GM12865 (cell line): ENCODE results near the gene ELF3.

Experiments used
- DNase-seq: peaks from one replicate; pipeline ENCODE4 v3.0.0; 2010; ENCODE audit warnings: low read depth
- H3K4me3 ChIP-seq: 2 replicates; pipeline ENCODE4 v1.5.1; 2011; ENCODE audit warnings: mild to moderate bottlenecking, low read depth, low read length, control low read depth
- TF ChIP-seq, protein P1 (sequence below): IDR thresholded peaks from 2 replicates; pipeline ENCODE4 v1.5.1; 2011; ENCODE audit warnings: low read length, control low read depth, low read depth, inconsistent platforms; ENCODE audit not compliant: insufficient read depth; ENCODE audit errors: missing control alignments

ELF3 gene

DNA sequence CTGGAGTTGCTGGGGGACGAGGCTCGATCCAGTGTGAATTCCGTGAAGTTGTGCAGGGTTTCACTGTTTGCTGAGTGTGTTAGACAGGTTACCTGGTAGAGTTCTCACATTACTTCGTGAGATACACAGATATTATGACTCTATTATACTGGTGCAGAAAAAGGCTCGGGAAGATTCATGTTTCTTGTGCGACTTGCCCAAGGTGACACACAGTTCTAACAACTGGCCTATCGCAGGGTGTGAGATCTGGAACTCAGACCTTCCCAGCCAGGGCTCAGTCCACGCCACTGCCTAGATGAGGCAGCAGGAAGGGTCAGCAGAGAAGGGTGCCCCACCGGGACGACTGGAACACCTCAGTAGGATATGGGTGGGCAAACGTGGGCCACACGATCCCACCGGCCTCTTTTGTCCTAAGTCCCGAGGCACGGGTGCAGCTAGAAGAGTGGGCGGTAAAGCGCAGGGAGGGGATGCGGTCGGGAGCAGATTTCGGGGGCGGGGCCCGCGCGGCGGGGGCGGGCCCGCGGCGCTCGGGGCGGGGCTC, 28.2 kb upstream of the ELF3 start:
- DNase-seq = no peak
- peak overlapping the region; percentile 62 for H3K4me3 ChIP-seq
- TF ChIP-seq, protein P1, sequence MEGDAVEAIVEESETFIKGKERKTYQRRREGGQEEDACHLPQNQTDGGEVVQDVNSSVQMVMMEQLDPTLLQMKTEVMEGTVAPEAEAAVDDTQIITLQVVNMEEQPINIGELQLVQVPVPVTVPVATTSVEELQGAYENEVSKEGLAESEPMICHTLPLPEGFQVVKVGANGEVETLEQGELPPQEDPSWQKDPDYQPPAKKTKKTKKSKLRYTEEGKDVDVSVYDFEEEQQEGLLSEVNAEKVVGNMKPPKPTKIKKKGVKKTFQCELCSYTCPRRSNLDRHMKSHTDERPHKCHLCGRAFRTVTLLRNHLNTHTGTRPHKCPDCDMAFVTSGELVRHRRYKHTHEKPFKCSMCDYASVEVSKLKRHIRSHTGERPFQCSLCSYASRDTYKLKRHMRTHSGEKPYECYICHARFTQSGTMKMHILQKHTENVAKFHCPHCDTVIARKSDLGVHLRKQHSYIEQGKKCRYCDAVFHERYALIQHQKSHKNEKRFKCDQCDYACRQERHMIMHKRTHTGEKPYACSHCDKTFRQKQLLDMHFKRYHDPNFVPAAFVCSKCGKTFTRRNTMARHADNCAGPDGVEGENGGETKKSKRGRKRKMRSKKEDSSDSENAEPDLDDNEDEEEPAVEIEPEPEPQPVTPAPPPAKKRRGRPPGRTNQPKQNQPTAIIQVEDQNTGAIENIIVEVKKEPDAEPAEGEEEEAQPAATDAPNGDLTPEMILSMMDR = no peak

DNA sequence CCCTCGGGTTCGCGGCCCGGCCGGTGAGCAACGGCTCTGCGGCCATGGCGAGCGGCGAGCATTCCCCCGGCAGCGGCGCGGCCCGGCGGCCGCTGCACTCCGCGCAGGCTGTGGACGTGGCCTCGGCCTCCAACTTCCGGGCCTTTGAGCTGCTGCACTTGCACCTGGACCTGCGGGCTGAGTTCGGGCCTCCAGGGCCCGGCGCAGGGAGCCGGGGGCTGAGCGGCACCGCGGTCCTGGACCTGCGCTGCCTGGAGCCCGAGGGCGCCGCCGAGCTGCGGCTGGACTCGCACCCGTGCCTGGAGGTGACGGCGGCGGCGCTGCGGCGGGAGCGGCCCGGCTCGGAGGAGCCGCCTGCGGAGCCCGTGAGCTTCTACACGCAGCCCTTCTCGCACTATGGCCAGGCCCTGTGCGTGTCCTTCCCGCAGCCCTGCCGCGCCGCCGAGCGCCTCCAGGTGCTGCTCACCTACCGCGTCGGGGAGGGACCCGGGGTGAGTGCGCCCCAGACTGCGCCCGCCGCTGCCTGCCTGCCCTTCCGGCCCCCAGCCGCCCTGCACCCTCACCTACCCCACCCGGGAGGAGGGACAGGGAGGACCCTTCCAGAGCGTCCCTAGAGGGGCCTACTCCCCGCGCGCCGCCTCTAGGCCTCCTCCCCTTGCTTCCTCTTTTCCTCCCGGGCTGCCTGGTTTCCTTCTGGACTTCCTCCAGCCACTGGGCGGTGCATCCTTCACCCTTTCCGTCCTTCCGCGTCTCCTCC, 27.6 kb upstream of the ELF3 start, which contains the start of gene RNPEP:
Gene RNPEP, plus strand, starts transcription at position 26 of the 757 bp plus-strand sequence. Its CDS starts 19 bp downstream, at position 45.
- peak within 1 kb of the TSS; percentile 62 for H3K4me3 ChIP-seq
- TF ChIP-seq, protein P1 = peak; percentile 13
- peak; percentile 66 for DNase-seq

DNA sequence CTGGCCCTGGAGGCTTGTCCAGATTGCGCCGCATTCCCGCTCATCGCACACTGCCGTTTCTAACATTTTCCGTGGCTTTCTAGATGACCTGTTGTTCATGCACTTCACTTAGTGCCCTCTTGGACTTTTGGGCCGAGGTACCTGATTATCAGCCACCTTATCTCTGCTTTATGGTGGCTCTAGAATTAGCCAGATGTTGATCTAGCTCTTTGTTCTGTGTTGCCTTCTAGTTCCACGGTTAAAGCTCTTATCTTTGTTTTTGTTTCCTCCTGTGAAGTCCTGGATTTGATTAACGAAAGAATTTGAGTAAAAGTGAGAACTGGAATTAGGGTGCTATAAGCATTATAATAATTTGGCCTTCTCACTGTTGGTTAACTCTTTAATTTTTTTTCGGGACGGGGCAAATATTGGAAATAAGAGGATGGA, 27.0 kb upstream of the ELF3 start:
- TF ChIP-seq, protein P1 = no peak
- H3K4me3 ChIP-seq = peak overlapping the region; percentile 62
- DNase-seq = no peak

DNA sequence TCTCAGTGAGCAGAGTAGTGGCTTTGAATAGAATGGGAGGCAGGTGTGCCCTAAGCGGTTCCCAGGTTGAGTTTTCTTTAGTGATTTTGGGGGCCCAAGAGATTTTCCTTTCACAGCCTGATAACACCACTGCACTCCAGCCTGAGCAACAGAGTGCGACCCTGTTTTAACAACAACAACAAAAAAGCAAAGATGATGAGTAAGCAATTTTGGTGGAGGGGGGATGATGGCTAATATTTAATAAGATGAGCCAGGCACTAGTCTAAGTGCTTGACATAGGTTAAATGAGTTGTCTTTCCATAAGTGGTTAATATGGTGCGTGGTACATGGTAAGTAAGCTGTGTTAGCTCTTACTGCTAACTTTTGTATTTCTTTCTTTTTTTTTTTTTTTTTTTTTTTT, 25.9 kb upstream of the ELF3 start:
- no peak overlapping the region for H3K4me3 ChIP-seq
- no peak for DNase-seq
- TF ChIP-seq, protein P1 = no peak

DNA sequence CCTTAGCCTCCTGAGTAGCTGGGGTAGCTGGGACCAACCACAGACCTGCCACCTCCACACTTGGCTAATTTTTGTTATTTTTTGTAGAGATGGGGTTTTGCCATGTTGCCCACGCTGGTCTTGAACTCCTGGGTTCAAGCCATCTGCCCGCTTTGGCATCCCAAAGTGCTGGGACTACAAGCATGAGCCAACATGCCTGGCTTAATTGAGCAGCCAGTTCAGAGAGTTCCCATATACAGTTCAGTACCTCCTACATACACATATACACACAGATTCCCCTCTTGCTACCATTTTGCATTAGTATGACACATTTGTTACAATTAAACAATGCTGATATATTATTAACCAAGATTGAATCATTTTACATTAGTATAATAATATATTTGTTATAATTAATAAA, 25.0 kb upstream of the ELF3 start:
- TF ChIP-seq, protein P1 = no peak
- H3K4me3 ChIP-seq = no peak overlapping the region
- no peak for DNase-seq

DNA sequence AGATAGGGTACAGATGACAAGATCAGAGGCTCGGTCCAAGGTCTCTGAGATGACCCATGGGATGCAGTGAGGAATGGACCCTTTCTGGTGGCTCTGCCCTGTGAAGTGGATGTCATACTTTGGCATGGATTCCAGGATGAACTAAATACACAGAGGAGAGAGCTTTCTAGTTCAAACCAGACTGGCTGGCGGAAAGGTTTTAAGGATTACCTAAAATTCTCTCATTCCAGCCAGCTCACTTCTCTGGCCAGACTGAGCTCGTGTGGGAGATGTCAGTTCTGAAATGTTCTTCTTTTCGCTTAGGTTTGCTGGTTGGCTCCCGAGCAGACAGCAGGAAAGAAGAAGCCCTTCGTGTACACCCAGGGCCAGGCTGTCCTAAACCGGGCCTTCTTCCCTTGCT, 21.8 kb upstream of the ELF3 start:
- TF ChIP-seq, protein P1 = no peak
- no peak for DNase-seq
- no peak overlapping the region for H3K4me3 ChIP-seq
